Stimulated activated CD8-positive, alpha-beta memory T cell treated with anti-CD3 and anti-CD28 coated beads, Interleukin-12 subunit alpha, Interleukin-12 subunit beta, amount 100 ng/mL, for 1 hour (primary cell): ENCODE results near the gene IL36B.

Experiments
- DNase-seq: peaks from one replicate; pipeline ENCODE4 v3.0.0-alpha.2; 2020; ENCODE audit warnings: low read depth

The IL36B gene

DNA sequence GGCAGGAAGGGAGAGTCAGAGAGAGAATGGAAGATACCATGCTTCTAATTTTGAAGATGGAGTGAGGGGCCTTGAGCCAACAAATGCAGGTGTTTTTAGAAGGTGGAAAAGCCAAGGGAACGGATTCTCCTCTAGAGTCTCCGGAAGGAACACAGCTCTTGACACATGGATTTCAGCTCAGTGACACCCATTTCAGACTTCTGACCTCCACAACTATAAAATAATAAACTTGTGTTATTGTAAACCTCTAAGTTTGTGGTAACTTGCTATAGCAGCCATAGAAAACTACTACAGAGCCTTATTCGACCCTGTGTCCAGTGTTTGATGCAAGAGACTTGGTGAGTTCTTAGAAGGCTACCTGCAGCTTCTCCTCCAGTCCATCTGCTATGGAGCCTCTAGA is 22.9 kb upstream of the IL36B start:
- DNase-seq = no peak

- DNase-seq = no peak
These were observed 22.4 kb upstream of the IL36B start for GRCh38 chr2:113075030-113075429.

GRCh38 chr2:113073325-113073834 is 20.7 kb upstream of the IL36B start:
- no peak for DNase-seq

- DNase-seq = no peak
These were observed 19.9 kb upstream of the IL36B start for GRCh38 chr2:113072584-113072983.

- DNase-seq = no peak
These were observed 17.9 kb upstream of the IL36B start for GRCh38 chr2:113070606-113070975.

DNA sequence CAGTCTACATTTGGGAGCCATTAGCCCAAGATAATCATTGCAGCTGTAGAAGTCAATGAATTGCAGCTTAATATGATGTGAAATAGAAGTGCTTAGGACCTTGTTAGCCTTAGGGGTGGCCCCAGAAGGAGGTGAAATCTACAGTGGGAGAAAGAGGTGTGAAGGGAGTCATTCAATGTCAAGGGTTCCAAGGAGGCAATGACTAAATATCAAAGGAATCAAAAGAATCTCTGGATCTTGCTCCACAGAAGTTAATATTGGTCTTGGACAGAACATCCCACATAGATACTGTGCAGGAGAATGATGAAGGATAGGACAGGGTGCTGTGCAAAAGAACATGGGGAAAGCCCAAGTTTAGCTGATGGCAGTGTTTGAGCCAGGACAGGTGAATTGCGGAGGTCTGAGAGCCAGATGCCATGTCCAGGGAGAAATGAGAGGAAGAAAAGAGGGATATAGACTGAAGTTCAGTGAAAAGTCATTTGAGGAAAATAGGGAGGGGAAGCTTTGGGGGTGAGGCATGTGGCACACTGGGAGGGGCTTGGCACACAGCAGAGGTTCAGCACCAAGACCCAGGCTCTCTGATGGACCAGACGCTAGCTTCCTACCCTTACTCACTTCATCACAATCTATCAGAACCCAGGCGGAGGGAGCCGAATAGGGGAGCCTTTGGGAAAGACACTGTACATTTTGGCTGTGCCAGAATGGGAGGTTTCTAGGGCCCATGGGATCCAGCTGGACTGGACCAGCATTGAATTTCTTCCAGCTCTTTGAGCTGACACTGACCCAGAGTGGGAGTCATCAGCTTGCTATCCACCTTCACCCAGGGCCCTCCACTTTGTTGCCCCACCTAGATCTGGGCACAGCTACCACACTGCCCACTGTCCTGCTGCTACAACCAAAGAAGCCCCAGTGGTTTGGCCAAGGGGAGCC is 17.3 kb upstream of the IL36B start:
- no peak for DNase-seq

- DNase-seq = no peak
These were observed 16.2 kb upstream of the IL36B start for GRCh38 chr2:113068706-113069485.

DNA sequence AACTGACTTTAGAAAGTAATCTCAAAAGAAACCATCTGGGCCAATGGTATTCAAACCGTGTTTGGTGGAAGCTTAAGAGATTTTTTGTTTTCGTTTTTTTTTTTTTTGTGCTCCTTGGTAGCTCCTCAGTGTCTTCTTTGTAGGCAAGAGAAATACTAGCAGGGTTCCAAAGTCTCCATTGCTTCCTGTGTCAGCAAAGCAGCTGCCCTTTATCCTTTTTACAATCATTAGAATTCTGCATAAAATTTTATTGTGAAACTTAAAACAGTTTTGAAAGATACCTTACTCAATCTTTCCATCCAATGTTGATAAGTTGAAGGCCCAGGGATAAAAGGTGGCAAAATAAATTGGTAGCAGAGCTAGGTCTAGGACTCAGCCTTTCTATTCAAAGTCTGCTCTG is 15.6 kb upstream of the IL36B start:
- DNase-seq = no peak

DNA sequence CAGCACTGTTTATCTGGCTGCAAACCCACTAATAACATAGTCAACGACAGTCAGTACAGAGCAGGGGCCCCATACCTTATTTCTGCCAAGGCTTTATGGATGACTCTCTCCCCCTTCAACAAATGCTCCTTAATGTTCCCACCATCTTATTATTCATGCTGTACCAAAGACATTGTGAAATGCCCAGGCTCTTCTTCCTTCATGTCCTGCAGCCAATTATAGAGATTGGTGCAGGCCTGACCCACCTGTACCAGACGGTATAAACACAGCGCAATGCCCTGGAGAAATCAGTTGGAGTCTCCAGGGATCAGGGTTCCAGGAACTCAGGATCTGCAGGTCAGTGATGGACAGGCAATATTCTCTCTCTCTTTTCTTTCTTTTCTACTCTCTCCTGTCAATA is 15.0 kb upstream of the IL36B start, which contains the start of gene IL1F10:
TSS of gene IL1F10 (plus strand) at position 290 of the 400 bp plus-strand sequence. CDS start 4,769 bp downstream, outside the sequence.
- DNase-seq = no peak

GRCh38 chr2:113064898-113065297 is 12.2 kb upstream of the IL36B start:
- no peak for DNase-seq

- no peak for DNase-seq
These were observed 11.6 kb upstream of the IL36B start for GRCh38 chr2:113064281-113064680.

- no peak for DNase-seq
These were observed 9.5 kb upstream of the IL36B start for GRCh38 chr2:113061896-113062770.

DNA sequence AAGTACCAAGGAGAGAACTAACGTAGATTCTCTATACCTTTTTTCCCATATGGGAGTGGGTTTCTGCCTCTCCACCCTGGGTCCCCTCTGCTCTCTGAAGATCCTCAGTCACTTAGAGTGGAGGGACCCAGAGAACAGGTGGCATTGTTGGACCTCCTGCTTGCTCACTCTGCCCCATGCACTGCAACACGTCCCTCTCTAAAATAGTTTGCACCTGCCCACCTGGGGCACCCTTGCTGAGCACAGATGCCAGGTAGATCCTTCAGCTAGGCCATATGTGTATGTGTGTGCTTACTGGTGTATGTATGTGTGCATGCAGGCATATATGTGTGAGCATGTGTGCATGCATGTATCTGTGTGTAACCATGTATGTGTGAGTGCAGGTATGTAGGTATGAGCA is 8.6 kb upstream of the IL36B start:
- DNase-seq = no peak

DNA sequence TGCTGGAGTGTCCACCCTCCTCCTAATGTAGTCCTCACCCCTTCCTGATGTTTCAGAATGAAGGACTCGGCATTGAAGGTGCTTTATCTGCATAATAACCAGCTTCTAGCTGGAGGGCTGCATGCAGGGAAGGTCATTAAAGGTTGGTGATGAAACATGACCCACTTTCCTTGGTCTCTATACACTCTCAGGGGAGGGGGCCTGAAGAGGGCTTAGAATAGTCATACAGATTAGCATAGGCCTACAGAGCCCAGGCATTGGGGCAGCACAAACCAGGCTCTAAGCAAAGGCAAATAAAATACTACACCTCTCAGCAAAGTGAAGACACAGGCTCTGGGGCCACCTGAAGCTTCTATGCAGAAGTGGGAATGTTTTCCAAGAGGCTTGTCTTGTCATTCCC is 8.1 kb upstream of the IL36B start:
- no peak for DNase-seq

- no peak for DNase-seq
These were observed 7.7 kb upstream of the IL36B start for GRCh38 chr2:113060396-113060795.

GRCh38 chr2:113058998-113059960 is 6.6 kb upstream of the IL36B start, which contains the start of gene IL36RN:
TSS of gene IL36RN (plus strand) at chr2:113059198. CDS start at chr2:113059439, 241 bp downstream.
- DNase-seq = no peak

DNA sequence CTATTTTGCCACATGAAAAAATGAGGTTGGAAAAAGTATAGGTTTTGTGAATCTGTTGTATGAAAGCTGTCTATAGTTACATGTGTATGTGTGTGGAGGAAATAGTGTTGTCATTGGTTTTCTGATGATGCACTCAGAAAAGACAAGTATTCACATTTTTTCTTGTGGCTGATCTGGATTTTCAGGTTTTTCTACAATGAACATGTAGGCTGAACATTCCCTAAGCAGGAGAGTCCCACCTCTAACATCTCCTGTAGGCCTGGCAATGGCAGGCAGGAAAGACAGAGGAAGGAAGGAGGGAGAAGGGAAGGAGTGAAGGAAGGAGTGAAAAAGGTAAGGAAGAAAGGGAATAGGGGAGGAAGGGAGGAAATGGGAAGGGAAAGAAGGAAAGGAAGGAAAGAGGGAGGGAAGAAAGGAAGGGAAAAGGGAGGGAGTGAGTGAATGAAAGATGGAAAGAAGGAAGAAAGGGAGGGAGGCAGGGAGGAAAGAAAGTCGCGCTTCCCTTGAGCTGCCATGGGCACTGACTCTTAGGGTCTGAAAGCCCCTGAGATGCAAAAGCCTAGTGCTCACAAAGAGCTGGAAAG is 5.8 kb upstream of the IL36B start:
- no peak for DNase-seq

DNA sequence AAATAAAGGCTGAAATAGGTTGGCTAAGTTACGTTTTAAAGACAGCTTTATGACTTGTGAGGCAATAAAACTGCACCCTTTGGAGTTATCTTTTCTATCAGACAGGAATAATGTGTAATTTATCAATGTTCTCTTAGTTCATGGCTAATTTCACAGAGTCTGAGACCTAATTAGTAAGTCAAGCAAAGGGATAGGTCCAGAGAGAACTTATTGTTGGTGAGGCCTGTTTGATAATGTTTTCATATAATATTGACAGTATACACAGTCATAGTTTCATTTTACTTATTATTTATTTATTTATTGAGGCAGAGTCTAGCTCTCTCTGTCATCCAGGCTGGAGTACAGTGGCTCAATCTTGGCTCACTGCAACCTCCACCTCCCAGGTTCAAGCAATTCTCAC is 4.5 kb upstream of the IL36B start:
- DNase-seq = no peak

DNA sequence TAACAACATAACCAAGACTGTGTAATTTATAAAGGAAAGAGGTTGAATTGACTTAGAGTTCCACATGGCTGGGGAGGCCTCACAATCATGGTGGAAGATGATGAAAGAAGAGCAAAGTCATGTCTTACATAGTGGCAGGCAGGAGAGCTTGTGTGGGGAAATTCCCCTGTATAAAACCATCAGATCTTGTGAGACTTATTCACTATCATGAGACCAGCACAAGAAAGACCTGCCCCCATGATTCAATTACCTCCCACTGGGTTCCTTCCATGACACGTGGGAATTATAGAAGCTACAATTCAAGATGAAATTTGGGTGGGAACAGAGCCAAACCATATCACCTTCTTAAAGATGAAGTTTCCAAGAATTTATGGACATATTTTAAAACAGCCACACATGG is 3.9 kb upstream of the IL36B start:
- no peak for DNase-seq

DNA sequence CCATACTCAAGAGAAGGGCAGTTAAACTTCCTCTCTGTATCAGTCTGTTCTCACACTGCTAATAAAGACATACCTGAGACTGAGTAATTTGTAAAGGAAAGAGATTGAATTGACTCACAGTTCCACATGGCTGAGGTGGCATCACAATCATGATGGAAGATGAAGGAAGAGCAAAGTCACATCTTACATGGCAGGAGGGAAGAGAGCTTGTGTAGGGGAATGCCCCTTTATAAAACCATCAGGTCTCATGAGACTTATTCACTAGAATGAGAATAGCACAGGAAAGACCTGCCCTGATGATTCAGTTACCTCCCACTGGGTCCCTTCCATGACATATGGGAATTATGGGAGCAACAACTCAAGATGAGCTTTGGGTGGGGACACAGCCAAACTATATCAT is 1.4 kb upstream of the IL36B start:
- DNase-seq = no peak
